ENCODE measurements around the gene CUX1.
"Not testable (repeated sequence)": the region's sequence is repeated elsewhere in the genome, so short reads cannot be mapped to it uniquely, and the experiment has no call there.

CUX1 gene

GRCh38 chr7:102099474-102099873 lies 282.0 kb downstream of the CUX1 start:
- no peak for DNase-seq (ENCODE audit: low spot score)

- no peak for DNase-seq (ENCODE audit: low spot score)
Measured at GRCh38 chr7:102101111-102101551, 283.7 kb downstream of the CUX1 start.

GRCh38 chr7:102101926-102102325 lies 284.5 kb downstream of the CUX1 start:
- DNase-seq (ENCODE audit: low spot score): no peak

- DNase-seq (ENCODE audit: low spot score): no peak
Measured at GRCh38 chr7:102103027-102103372, 285.6 kb downstream of the CUX1 start.

- no peak for DNase-seq (ENCODE audit: low spot score)
Measured at GRCh38 chr7:102104245-102104644, 286.8 kb downstream of the CUX1 start.

GRCh38 chr7:102106625-102107024 lies 289.2 kb downstream of the CUX1 start:
- no peak for DNase-seq (ENCODE audit: low spot score)

- DNase-seq (ENCODE audit: low spot score): no peak
Measured at GRCh38 chr7:102107474-102108104, 290.2 kb downstream of the CUX1 start.

- DNase-seq (ENCODE audit: low spot score): no peak
Measured at GRCh38 chr7:102111061-102112041, 293.9 kb downstream of the CUX1 start.

- no peak for DNase-seq (ENCODE audit: low spot score)
Measured at GRCh38 chr7:102115181-102115580, 297.8 kb downstream of the CUX1 start.

GRCh38 chr7:102115931-102116330 lies 298.5 kb downstream of the CUX1 start:
- no peak for DNase-seq (ENCODE audit: low spot score)

- peak; percentile 86 for DNase-seq (ENCODE audit: low spot score)
Measured at GRCh38 chr7:102117743-102118142, 300.3 kb downstream of the CUX1 start.

- no peak for DNase-seq (ENCODE audit: low spot score)
Measured at GRCh38 chr7:102119213-102119651, 301.8 kb downstream of the CUX1 start.

- no peak for DNase-seq (ENCODE audit: low spot score)
Measured at GRCh38 chr7:102119925-102120324, 302.5 kb downstream of the CUX1 start.

GRCh38 chr7:102120666-102121195 lies 303.3 kb downstream of the CUX1 start:
- no peak for DNase-seq (ENCODE audit: low spot score)

GRCh38 chr7:102122026-102122425 lies 304.6 kb downstream of the CUX1 start:
- DNase-seq (ENCODE audit: low spot score): peak; percentile 66

GRCh38 chr7:102125127-102125596 lies 307.7 kb downstream of the CUX1 start:
- peak; percentile 86 for DNase-seq (ENCODE audit: low spot score)

- DNase-seq (ENCODE audit: low spot score): no peak
Measured at GRCh38 chr7:102128303-102128702, 310.9 kb downstream of the CUX1 start.

GRCh38 chr7:102129636-102130370 lies 312.4 kb downstream of the CUX1 start:
- DNase-seq (ENCODE audit: low spot score): no peak

- DNase-seq (ENCODE audit: low spot score): no peak
Measured at GRCh38 chr7:102132209-102132752, 314.9 kb downstream of the CUX1 start.

- DNase-seq (ENCODE audit: low spot score): no peak
Measured at GRCh38 chr7:102138676-102139075, 321.2 kb downstream of the CUX1 start.

GRCh38 chr7:102140952-102141370 lies 323.5 kb downstream of the CUX1 start:
- DNase-seq (ENCODE audit: low spot score): no peak

- DNase-seq (ENCODE audit: low spot score): not testable (repeated sequence)
Measured at GRCh38 chr7:102142433-102142832, 325.0 kb downstream of the CUX1 start.
